Aorta (tissue), 5 donors: ENCODE results near the gene ERC2. TPM values are rescaled to one million over a fixed set of nuclear protein-coding genes. Genes with fewer than 3 reads are reported as not detected.

Experiments used
- ATAC-seq: fragments of 200-7000 bp; cut with Tn5 transposase; one replicate; pipeline ENCODE4 v1.9.1; 2022; ENCODE audit warnings: moderate library complexity; ENCODE audit not compliant: low FRiP score
- DNase-seq, 2 donors: peaks; one replicate each; pipeline ENCODE4 v3.0.0-alpha.2; 2020
- H3K27ac ChIP-seq, 2 donors: one replicate each; pipeline ENCODE4 v1.5.1; 2013; ENCODE audit warnings: low read length in 2 of 2, mild to moderate bottlenecking in 2 of 2, moderate library complexity in 2 of 2, control low read depth in 1 of 2, inconsistent platforms in 1 of 2, low read depth in 1 of 2
- H3K27me3 ChIP-seq, 2 donors: one replicate each; pipeline ENCODE4 v1.6.1; 2013; ENCODE audit warnings: control low read depth in 1 of 2, low read length in 1 of 2, mild to moderate bottlenecking in 1 of 2, moderate library complexity in 1 of 2; ENCODE audit not compliant: insufficient read depth in 2 of 2, control insufficient read depth in 1 of 2
- H3K36me3 ChIP-seq, 2 donors: one replicate each; pipeline ENCODE4 v1.6.1; 2013; ENCODE audit warnings: control low read depth in 1 of 2, low read length in 1 of 2, mild to moderate bottlenecking in 1 of 2; ENCODE audit not compliant: insufficient read depth in 2 of 2, control insufficient read depth in 1 of 2
- H3K4me1 ChIP-seq, 2 donors: one replicate each; pipeline ENCODE4 v1.6.1; 2013; ENCODE audit warnings: low read length in 2 of 2, control low read depth in 1 of 2, mild to moderate bottlenecking in 1 of 2, moderate library complexity in 1 of 2; ENCODE audit not compliant: insufficient read depth in 2 of 2, control insufficient read depth in 1 of 2
- H3K4me3 ChIP-seq, 2 donors: one replicate each; pipeline ENCODE4 v1.5.1; 2013; ENCODE audit warnings: low read length in 2 of 2, control low read depth in 1 of 2, mild to moderate bottlenecking in 1 of 2
- H3K9me3 ChIP-seq: one replicate; pipeline ENCODE4 v1.6.1; 2013; ENCODE audit warnings: mild to moderate bottlenecking, low read length; ENCODE audit not compliant: control insufficient read depth
- WGBS, 2 donors: extraction: QIAGEN DNeasy Blood & Tissue Kit; methylation state at CpG; one replicate each; pipeline ENCODE4 v1.1.7; 2013; 5-methylcytosine and 5-hydroxymethylcytosine counted together
- intact Hi-C, 2 donors: fragments of 100-400 bp; cut with DNase I; formaldehyde crosslinking; loops; one replicate each; pipeline versions ENCODE4 v1.14.2 to v1.15.0; 2022
- polyA plus RNA-seq, 2 donors: library from polyadenylated mRNA; stranded (reverse); fragments of 200-250 nt; gene quantifications; one replicate each; pipeline ENCODE4 v1.2.3, GENCODE V29; 2013
- total RNA-seq, 2 donors: library from RNA; stranded (reverse); fragmentation: NEBNext Ultra II Directional; extraction: Animal tissue kit (Norgen Biotek cat#: 25700); gene quantifications; one replicate each; pipeline ENCODE4 v1.2.1, GENCODE V29; 2021
- donor health status: healthy with polysubstance abuse.
- donor health status: Bipolar disorder and iron deficiency.
- donor health status: DM: no; HTN: no; CAD: no.
- donor health status: DM: no; HTN: no; CAD: no.
- donor health status: DM: yes; HTN: yes; CAD: no.

The ERC2 gene
- total and polyA plus RNA-seq, 4 donors = 0.27 to 0.55 TPM; not detected in 2

GRCh38 chr3:55541016-55541415, 927.3 kb downstream of the ERC2 start:
- no peaks in the 10 kb centered on the region for H3K36me3 ChIP-seq
- intact Hi-C loops = no loop called here
- H3K4me1 ChIP-seq = peaks cover 2 to 3% of the 10 kb centered on the region in 2 donors
- no peaks in the 10 kb centered on the region for H3K27me3 ChIP-seq
- no peaks in the 10 kb centered on the region for H3K9me3 ChIP-seq
- no peak overlapping the region for H3K4me3 ChIP-seq
- no peak overlapping the region for H3K27ac ChIP-seq
- 6 to 7% methylated on average over 3 of the region's 3 CpGs for WGBS, 2 donors
- no peak for ATAC-seq
- no peak for DNase-seq

GRCh38 chr3:55540579-55540978, 927.7 kb downstream of the ERC2 start:
- intact Hi-C loops = no loop called here
- WGBS, 2 donors = 14% methylated on average over 5 of the region's 5 CpGs

GRCh38 chr3:55538158-55538557, 930.1 kb downstream of the ERC2 start:
- Histone ChIP-seq H3K4me3 (no peak overlapping the region), H3K27ac (no peak overlapping the region), H3K9me3 (no peaks in the 10 kb centered on the region), H3K4me1 (peaks cover 2 to 8% of the 10 kb centered on the region in 2 donors), H3K27me3 (no peaks in the 10 kb centered on the region), H3K36me3 (no peaks in the 10 kb centered on the region)
- DNase-seq (no peak), ATAC-seq (no peak)
- intact Hi-C loops = no loop called here
- WGBS, 2 donors = 93 to 94% methylated on average over 4 of the region's 4 CpGs

More at GRCh38 chr3:55540579-55540978, 927.7 kb downstream of the ERC2 start:
- no peak for DNase-seq
- Histone ChIP-seq H3K36me3 (no peaks in the 10 kb centered on the region), H3K27me3 (no peaks in the 10 kb centered on the region), H3K9me3 (no peaks in the 10 kb centered on the region), H3K4me3 (no peak overlapping the region), H3K4me1 (peaks cover 2 to 3% of the 10 kb centered on the region in 2 donors), H3K27ac (no peak overlapping the region)
- no peak for ATAC-seq

- no peaks in the 10 kb centered on the region for H3K9me3 ChIP-seq
- 97 to 98% methylated on average over 3 of the region's 3 CpGs for WGBS, 2 donors
- ATAC-seq = no peak
Observed at GRCh38 chr3:55537563-55537962, 930.7 kb downstream of the ERC2 start.

GRCh38 chr3:55537129-55537528, 931.1 kb downstream of the ERC2 start:
- intact Hi-C loops = no loop called here
- ATAC-seq (no peak), DNase-seq (no peak)
- Histone ChIP-seq H3K27me3 (no peaks in the 10 kb centered on the region), H3K27ac (no peak overlapping the region), H3K4me3 (no peak overlapping the region), H3K36me3 (no peaks in the 10 kb centered on the region), H3K9me3 (no peaks in the 10 kb centered on the region), H3K4me1 (peaks cover 2 to 8% of the 10 kb centered on the region in 2 donors)
- 96 to 97% methylated on average over 7 of the region's 7 CpGs for WGBS, 2 donors

More at GRCh38 chr3:55537563-55537962, 930.7 kb downstream of the ERC2 start:
- Histone ChIP-seq H3K36me3 (no peaks in the 10 kb centered on the region), H3K4me1 (peaks cover 2 to 8% of the 10 kb centered on the region in 2 donors), H3K4me3 (no peak overlapping the region), H3K27me3 (no peaks in the 10 kb centered on the region), H3K27ac (no peak overlapping the region)
- no peak for DNase-seq
- intact Hi-C loops = no loop called here

GRCh38 chr3:55534876-55535275, 933.4 kb downstream of the ERC2 start:
- WGBS, 2 donors = 59 to 61% methylated on average over 2 of the region's 2 CpGs

GRCh38 chr3:55532806-55533205, 935.5 kb downstream of the ERC2 start:
- intact Hi-C loops = no loop called here

More at GRCh38 chr3:55534876-55535275, 933.4 kb downstream of the ERC2 start:
- DNase-seq (no peak), ATAC-seq (no peak)
- Histone ChIP-seq H3K27ac (no peak overlapping the region), H3K9me3 (no peaks in the 10 kb centered on the region), H3K27me3 (no peaks in the 10 kb centered on the region), H3K4me1 (peaks cover 0 to 6% of the 10 kb centered on the region in 2 donors), H3K36me3 (no peaks in the 10 kb centered on the region), H3K4me3 (no peak overlapping the region)
- intact Hi-C loops = no loop called here

GRCh38 chr3:55531321-55531720, 936.9 kb downstream of the ERC2 start:
- no peak for ATAC-seq
- Histone ChIP-seq H3K27me3 (no peaks in the 10 kb centered on the region), H3K27ac (no peak overlapping the region), H3K4me3 (no peak overlapping the region), H3K9me3 (no peaks in the 10 kb centered on the region), H3K4me1 (peaks cover 0 to 6% of the 10 kb centered on the region in 2 donors), H3K36me3 (no peaks in the 10 kb centered on the region)
- 94 to 96% methylated on average over 1 of the region's 1 CpG for WGBS, 2 donors
- intact Hi-C loops = no loop called here
- DNase-seq = no peak

More at GRCh38 chr3:55532806-55533205, 935.5 kb downstream of the ERC2 start:
- Histone ChIP-seq H3K36me3 (no peaks in the 10 kb centered on the region), H3K4me3 (no peak overlapping the region), H3K9me3 (no peaks in the 10 kb centered on the region), H3K27me3 (no peaks in the 10 kb centered on the region), H3K27ac (no peak overlapping the region), H3K4me1 (peaks cover 0 to 6% of the 10 kb centered on the region in 2 donors)
- no peak for DNase-seq
- WGBS, 2 donors = 95 to 97% methylated on average over 3 of the region's 3 CpGs
- no peak for ATAC-seq

GRCh38 chr3:55527361-55527760, 940.9 kb downstream of the ERC2 start:
- Histone ChIP-seq H3K27ac (no peak overlapping the region), H3K4me1 (peaks cover 0 to 3% of the 10 kb centered on the region in 2 donors), H3K9me3 (no peaks in the 10 kb centered on the region), H3K27me3 (no peaks in the 10 kb centered on the region), H3K4me3 (no peak overlapping the region), H3K36me3 (no peaks in the 10 kb centered on the region)
- 96% methylated on average over 4 of the region's 4 CpGs for WGBS, 2 donors
- DNase-seq (no peak), ATAC-seq (no peak)
- intact Hi-C loops = no loop called here
